HG02970 (cell line): ENCODE measurements around the gene MRGPRX2.

Experiments used
- ATAC-seq: cut with Tn5 transposase; IDR thresholded peaks from one replicate; pipeline ENCODE4 v1.9.1; 2021; ENCODE audit warnings: mild to moderate bottlenecking, moderate library complexity, moderate number of reproducible peaks; ENCODE audit not compliant: unreplicated experiment, low FRiP score

Gene MRGPRX2

GRCh38 chr11:19013181-19013857 lies 47.2 kb downstream of the MRGPRX2 start:
- no peak for ATAC-seq

GRCh38 chr11:19012636-19013035 lies 47.9 kb downstream of the MRGPRX2 start:
- ATAC-seq: no peak
